ENCODE results near the gene PHF20.

PHF20 gene

DNA sequence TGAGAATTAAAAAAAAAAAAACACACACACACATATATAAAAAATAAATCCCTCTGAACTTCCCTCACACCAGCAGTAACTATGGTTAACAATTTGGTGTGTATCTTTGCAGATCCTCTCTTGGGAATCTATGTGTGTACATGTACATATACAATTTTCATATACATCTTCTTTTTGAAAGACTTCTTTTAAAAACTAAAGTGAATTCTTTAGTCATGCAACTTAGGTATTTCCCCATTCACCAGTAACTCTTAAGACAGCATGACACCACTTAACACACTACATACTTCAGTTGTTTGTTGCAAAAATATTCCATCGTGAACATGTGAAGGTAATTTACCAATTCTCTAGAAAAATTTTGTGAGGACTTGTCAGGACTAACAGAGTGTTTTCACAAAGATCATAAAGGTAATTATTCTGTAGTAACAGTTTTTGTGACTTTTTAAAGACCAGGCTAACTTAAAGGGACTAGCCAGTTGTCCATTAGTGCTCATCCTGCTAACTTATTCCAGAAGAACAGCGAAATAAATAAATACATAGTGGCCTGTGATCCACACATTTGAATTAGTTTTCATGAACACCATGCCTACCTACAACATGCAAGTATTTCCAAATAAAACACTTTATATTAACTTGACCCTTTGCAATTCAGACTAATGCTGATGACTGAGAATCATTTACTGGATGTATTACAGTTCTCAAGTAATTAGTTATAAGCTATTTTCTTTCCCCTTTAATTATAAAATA is 41.8 kb upstream of the PHF20 start:
- Histone ChIP-seq H3K4me1 (ENCODE audit: insufficient read depth, insufficient read length) (peaks cover 3% of the 10 kb centered on the region), H3K36me3 (ENCODE audit: insufficient read depth, insufficient read length, low read length) (peaks cover 96% of the 10 kb centered on the region), H3K9me3 (ENCODE audit: insufficient read depth, low read length) (no peaks in the 10 kb centered on the region)

DNA sequence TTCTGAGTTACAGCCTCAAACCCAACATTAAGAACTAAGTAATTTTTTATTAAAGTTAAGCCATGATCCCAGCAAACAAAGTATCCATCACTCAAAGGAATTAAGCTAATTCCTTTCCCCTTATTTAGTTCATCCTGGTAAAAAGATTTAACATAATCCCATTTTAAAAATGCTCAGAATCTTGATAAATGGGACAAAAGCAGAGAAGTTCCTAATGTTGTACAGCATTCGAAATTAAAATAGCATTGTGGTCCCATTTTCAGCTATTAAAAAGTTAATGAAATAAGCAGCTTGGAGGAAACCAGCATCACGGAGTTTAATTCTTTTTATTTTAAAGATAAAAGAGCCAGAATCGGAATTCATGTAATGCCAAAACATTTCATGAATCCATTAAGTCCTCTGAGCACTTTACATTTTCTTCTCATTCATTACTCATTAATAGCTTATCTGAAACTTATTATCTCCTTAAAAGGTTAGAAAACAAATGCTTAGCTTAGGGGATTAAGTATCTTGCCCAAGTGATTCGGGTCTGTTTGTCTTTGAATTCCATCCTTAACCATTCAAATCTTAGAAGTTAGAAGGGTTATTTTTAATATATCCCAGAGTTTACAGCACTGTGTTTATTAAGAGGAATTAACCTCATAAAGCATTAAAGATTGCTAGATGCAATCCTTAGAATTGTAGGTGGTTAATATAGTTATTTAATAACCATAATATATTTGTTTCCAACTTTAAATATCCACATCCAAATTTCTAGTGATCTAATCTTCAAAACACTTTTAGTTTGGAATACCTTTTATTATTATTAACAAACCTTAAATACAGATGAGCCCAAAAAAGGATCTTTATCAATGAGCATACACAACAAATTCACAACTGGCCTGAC is 41.0 kb upstream of the PHF20 start:
- TF ChIP-seq ZNF274 (IDR thresholded peaks at IDR 0.05; ENCODE audit: low read depth, low read length) (no peak), YY1 (IDR thresholded peaks at IDR 0.05; ENCODE audit: insufficient read depth, insufficient read length) (no peak), SUZ12 (IDR thresholded peaks at IDR 0.05; ENCODE audit: extremely low read depth, insufficient read depth, insufficient read length) (no peak)
- Histone ChIP-seq H3K4me1 (ENCODE audit: insufficient read depth, insufficient read length) (no peaks in the 10 kb centered on the region), H3K9ac (ENCODE audit: insufficient read length, low read depth) (no peak overlapping the region), H3K9me3 (ENCODE audit: insufficient read depth, low read length) (no peaks in the 10 kb centered on the region), H3K4me3 (ENCODE audit: insufficient read length, low read depth) (no peak overlapping the region), H3K27me3 (ENCODE audit: insufficient read depth, insufficient read length) (no peaks in the 10 kb centered on the region), H3K36me3 (ENCODE audit: insufficient read depth, insufficient read length, low read length) (peaks cover 96% of the 10 kb centered on the region)
- no peak for DNase-seq (ENCODE audit: low read depth, low spot score)

More for the DNA sequence above, 41.8 kb upstream of the PHF20 start:
- no peak for DNase-seq (ENCODE audit: low read depth, low spot score)
- no peak for TF ChIP-seq ZNF274 (IDR thresholded peaks at IDR 0.05; ENCODE audit: low read depth, low read length)
- no peak for TF ChIP-seq SUZ12 (IDR thresholded peaks at IDR 0.05; ENCODE audit: extremely low read depth, insufficient read depth, insufficient read length)
- no peak for TF ChIP-seq YY1 (IDR thresholded peaks at IDR 0.05; ENCODE audit: insufficient read depth, insufficient read length)
- Histone ChIP-seq H3K27me3 (ENCODE audit: insufficient read depth, insufficient read length) (no peaks in the 10 kb centered on the region), H3K9ac (ENCODE audit: insufficient read length, low read depth) (no peak overlapping the region), H3K4me3 (ENCODE audit: insufficient read length, low read depth) (no peak overlapping the region)

DNA sequence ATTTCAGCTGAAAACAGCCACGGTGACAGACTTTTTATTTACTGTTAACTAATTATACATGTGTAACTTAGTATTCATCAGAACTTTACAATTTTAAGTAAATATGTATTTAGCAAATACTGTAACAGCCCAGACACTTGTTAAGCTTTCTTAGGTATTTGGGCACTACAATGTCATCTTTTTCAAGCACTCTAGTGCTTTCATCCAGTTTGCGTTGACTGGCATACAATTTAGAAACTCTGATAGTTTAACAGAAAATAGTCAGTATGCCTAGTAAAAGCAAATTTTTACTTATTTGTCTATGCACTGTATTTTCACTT is 40.4 kb upstream of the PHF20 start:
- no peak overlapping the region for H3K4me3 ChIP-seq (ENCODE audit: insufficient read length, low read depth)
- H3K9me3 ChIP-seq (ENCODE audit: insufficient read depth, low read length): no peaks in the 10 kb centered on the region
- TF ChIP-seq SUZ12 (IDR thresholded peaks at IDR 0.05; ENCODE audit: extremely low read depth, insufficient read depth, insufficient read length): no peak
- no peak for TF ChIP-seq ZNF274 (IDR thresholded peaks at IDR 0.05; ENCODE audit: low read depth, low read length)
- TF ChIP-seq YY1 (IDR thresholded peaks at IDR 0.05; ENCODE audit: insufficient read depth, insufficient read length): no peak
- H3K9ac ChIP-seq (ENCODE audit: insufficient read length, low read depth): no peak overlapping the region
- DNase-seq (ENCODE audit: low read depth, low spot score): no peak
- H3K36me3 ChIP-seq (ENCODE audit: insufficient read depth, insufficient read length, low read length): peaks cover 96% of the 10 kb centered on the region
- no peaks in the 10 kb centered on the region for H3K4me1 ChIP-seq (ENCODE audit: insufficient read depth, insufficient read length)
- H3K27me3 ChIP-seq (ENCODE audit: insufficient read depth, insufficient read length): no peaks in the 10 kb centered on the region

DNA sequence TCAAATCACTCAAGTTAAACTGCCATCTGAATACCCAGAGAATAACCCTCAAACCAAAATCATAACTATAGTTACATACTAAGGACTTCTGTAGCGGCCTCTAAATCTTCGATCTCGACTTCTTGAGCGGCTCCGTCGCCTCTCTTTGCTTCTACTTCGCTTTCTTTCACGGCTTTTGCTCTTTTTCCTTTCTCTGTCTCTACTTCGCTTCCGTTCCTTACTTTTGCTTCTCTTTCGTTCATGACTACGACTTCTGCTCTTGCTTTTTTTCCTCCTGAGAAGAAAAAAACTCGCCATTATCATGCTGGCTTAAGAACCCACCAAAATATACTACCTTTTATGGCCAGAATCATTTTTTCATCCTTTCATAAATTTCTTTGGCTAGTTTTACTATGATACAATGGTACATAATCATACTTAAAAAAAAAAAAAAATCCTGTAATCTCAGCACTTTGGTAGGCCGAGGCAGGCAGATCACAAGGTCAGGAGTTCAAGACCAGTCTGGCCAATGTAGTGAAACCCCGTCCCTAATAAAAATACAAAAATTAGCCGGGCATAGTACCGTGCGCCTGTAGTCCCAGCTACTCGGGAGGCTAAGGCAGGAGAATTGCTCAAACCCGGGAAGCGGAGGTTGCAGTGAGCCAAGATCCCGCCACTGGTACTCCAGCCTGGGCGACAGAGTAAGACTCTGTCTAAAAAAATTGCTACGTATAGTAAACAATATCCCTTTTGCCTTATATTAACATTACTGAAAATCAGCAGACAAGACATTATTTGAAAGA is 39.8 kb upstream of the PHF20 start:
- no peaks in the 10 kb centered on the region for H3K9me3 ChIP-seq (ENCODE audit: insufficient read depth, low read length)
- no peaks in the 10 kb centered on the region for H3K4me1 ChIP-seq (ENCODE audit: insufficient read depth, insufficient read length)
- no peak for TF ChIP-seq YY1 (IDR thresholded peaks at IDR 0.05; ENCODE audit: insufficient read depth, insufficient read length)
- TF ChIP-seq ZNF274 (IDR thresholded peaks at IDR 0.05; ENCODE audit: low read depth, low read length): no peak
- TF ChIP-seq SUZ12 (IDR thresholded peaks at IDR 0.05; ENCODE audit: extremely low read depth, insufficient read depth, insufficient read length): no peak
- H3K4me3 ChIP-seq (ENCODE audit: insufficient read length, low read depth): no peak overlapping the region
- no peak overlapping the region for H3K9ac ChIP-seq (ENCODE audit: insufficient read length, low read depth)
- peaks cover 95% of the 10 kb centered on the region for H3K36me3 ChIP-seq (ENCODE audit: insufficient read depth, insufficient read length, low read length)
- DNase-seq (ENCODE audit: low read depth, low spot score): no peak
- H3K27me3 ChIP-seq (ENCODE audit: insufficient read depth, insufficient read length): no peaks in the 10 kb centered on the region

DNA sequence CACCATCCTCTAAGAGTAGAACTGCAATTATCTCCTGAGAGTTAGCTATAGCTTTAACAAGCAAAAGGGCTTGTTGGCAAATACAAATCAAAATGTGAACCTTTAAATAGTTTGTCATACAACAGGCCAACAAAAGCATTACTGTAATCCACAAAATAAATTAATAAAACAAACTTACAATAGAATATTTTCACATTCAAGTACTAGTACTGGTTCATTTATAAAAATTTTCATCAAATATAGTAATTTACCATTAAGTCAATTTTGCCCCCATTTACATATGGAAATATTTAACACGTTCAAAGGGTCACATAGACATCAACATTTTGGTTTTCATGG is 39.2 kb upstream of the PHF20 start:
- Histone ChIP-seq H3K27me3 (ENCODE audit: insufficient read depth, insufficient read length) (no peaks in the 10 kb centered on the region), H3K9ac (ENCODE audit: insufficient read length, low read depth) (no peak overlapping the region), H3K9me3 (ENCODE audit: insufficient read depth, low read length) (no peaks in the 10 kb centered on the region), H3K4me1 (ENCODE audit: insufficient read depth, insufficient read length) (no peaks in the 10 kb centered on the region), H3K4me3 (ENCODE audit: insufficient read length, low read depth) (no peak overlapping the region), H3K36me3 (ENCODE audit: insufficient read depth, insufficient read length, low read length) (peaks cover 95% of the 10 kb centered on the region)
- DNase-seq (ENCODE audit: low read depth, low spot score): no peak
- TF ChIP-seq ZNF274 (IDR thresholded peaks at IDR 0.05; ENCODE audit: low read depth, low read length): no peak
- no peak for TF ChIP-seq SUZ12 (IDR thresholded peaks at IDR 0.05; ENCODE audit: extremely low read depth, insufficient read depth, insufficient read length)
- TF ChIP-seq YY1 (IDR thresholded peaks at IDR 0.05; ENCODE audit: insufficient read depth, insufficient read length): no peak

DNA sequence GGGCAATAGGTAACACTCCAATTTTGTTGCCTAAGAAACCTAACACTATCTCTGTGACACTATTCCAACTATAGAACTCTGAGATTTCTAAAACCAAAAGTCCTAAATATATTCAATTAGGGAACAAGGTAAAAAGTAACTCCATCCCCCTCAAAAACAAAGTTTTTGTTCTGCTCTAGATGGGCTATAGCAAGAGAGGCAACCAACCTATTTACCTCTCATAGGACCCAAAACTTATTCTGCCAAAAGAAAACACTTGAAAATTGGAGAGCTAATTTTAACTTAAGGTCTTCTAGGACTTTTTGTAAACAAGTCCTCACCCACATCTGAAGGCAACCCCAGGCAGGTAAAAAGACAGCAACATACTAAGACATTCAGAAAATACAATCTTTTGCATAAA is 37.4 kb upstream of the PHF20 start:
- Histone ChIP-seq H3K9me3 (ENCODE audit: insufficient read depth, low read length) (no peaks in the 10 kb centered on the region), H3K36me3 (ENCODE audit: insufficient read depth, insufficient read length, low read length) (peaks cover 95% of the 10 kb centered on the region), H3K4me1 (ENCODE audit: insufficient read depth, insufficient read length) (no peaks in the 10 kb centered on the region), H3K27me3 (ENCODE audit: insufficient read depth, insufficient read length) (no peaks in the 10 kb centered on the region), H3K9ac (ENCODE audit: insufficient read length, low read depth) (no peak overlapping the region), H3K4me3 (ENCODE audit: insufficient read length, low read depth) (no peak overlapping the region)
- TF ChIP-seq YY1 (IDR thresholded peaks at IDR 0.05; ENCODE audit: insufficient read depth, insufficient read length) (no peak), SUZ12 (IDR thresholded peaks at IDR 0.05; ENCODE audit: extremely low read depth, insufficient read depth, insufficient read length) (no peak), ZNF274 (IDR thresholded peaks at IDR 0.05; ENCODE audit: low read depth, low read length) (no peak)
- no peak for DNase-seq (ENCODE audit: low read depth, low spot score)
